Tibial artery (tissue), 4 donors: ENCODE data around the gene PARP1.

Experiments
- DNase-seq, 2 donors: peaks; one replicate each; pipeline ENCODE4 v3.0.0-alpha.2; 2019
- H3K27ac ChIP-seq, 2 donors: fragments of 200-600 bp; sonication (generic) in 1 of 2; 1 replicate in 1 of 2; 2 replicates in 1 of 2; pipeline ENCODE4 v1.5.1; 2018 to 2019; ENCODE audit warnings: mild to moderate bottlenecking in 1 of 2
- H3K27me3 ChIP-seq, 2 donors: fragments of 200-600 bp; sonication (generic) in 1 of 2; one replicate each; pipeline versions ENCODE4 v1.5.1 to v1.6.0; 2016 to 2019
- H3K36me3 ChIP-seq, 3 donors: fragments of 200-600 bp; sonication (generic) in 2 of 3; one replicate each; pipeline ENCODE4 v1.5.1; 2016 to 2019; ENCODE audit warnings: mild to moderate bottlenecking in 2 of 3
- H3K4me1 ChIP-seq, 4 donors: fragments of 200-600 bp; sonication (generic) in 2 of 4; 1 replicate in 3 of 4; 2 replicates in 1 of 4; pipeline ENCODE4 v1.5.1; 2016 to 2019
- H3K4me3 ChIP-seq, 2 donors: fragments of 200-600 bp; sonication (generic) in 1 of 2; 1 replicate in 1 of 2; 2 replicates in 1 of 2; pipeline ENCODE4 v1.5.1; 2018 to 2019; ENCODE audit warnings: mild to moderate bottlenecking in 2 of 2
- H3K9me3 ChIP-seq, 3 donors: fragments of 200-600 bp; sonication (generic) in 1 of 3; one replicate each; pipeline ENCODE4 v1.5.1; 2016 to 2019
- intact Hi-C: fragments of 100-400 bp; cut with DNase I; formaldehyde crosslinking; loops from one replicate; pipeline ENCODE4 v1.15.0; 2023; ENCODE audit warnings: low total_unique reads
- TF ChIP-seq, protein P1 (sequence below), 2 experiments: fragments of 200-600 bp in 1 of 2; fragments of 450-650 bp in 1 of 2; IDR thresholded peaks; one replicate each; pipeline ENCODE4 v1.5.1; 2017 to 2019; ENCODE audit warnings: antibody characterized with exemption in 2 of 2, mild to moderate bottlenecking in 1 of 2, moderate library complexity in 1 of 2

The PARP1 gene

DNA sequence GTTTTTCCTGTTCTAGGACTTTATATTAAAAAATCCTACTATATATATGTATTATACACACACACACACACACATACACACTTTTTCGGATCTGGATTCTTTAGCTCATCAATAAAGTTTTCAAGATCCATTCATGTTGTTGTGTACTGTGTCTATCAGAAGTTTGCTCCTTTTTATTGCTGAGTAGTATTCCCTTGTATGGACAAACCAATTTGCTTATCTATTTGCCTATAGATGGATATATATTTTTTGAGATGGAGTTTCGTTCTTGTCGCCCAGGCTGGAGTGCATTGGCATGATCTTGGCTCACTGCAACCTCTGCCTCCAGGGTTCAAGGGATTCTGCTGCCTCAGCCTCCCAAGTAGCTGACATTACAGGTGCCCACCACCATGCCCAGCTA, 78.7 kb downstream of the PARP1 start:
- H3K36me3 ChIP-seq, result no peaks in the 10 kb centered on the region
- intact Hi-C loops, result no loop called here
- H3K9me3 ChIP-seq, result no peaks in the 10 kb centered on the region
- TF ChIP-seq, protein P1, sequence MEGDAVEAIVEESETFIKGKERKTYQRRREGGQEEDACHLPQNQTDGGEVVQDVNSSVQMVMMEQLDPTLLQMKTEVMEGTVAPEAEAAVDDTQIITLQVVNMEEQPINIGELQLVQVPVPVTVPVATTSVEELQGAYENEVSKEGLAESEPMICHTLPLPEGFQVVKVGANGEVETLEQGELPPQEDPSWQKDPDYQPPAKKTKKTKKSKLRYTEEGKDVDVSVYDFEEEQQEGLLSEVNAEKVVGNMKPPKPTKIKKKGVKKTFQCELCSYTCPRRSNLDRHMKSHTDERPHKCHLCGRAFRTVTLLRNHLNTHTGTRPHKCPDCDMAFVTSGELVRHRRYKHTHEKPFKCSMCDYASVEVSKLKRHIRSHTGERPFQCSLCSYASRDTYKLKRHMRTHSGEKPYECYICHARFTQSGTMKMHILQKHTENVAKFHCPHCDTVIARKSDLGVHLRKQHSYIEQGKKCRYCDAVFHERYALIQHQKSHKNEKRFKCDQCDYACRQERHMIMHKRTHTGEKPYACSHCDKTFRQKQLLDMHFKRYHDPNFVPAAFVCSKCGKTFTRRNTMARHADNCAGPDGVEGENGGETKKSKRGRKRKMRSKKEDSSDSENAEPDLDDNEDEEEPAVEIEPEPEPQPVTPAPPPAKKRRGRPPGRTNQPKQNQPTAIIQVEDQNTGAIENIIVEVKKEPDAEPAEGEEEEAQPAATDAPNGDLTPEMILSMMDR (IDR thresholded peaks at IDR 0.05), result no peak
- H3K27me3 ChIP-seq, result no peaks in the 10 kb centered on the region
- H3K4me1 ChIP-seq, result no peaks in the 10 kb centered on the region
- no peak overlapping the region for H3K27ac ChIP-seq
- DNase-seq, result no peak
- H3K4me3 ChIP-seq, result no peak overlapping the region

DNA sequence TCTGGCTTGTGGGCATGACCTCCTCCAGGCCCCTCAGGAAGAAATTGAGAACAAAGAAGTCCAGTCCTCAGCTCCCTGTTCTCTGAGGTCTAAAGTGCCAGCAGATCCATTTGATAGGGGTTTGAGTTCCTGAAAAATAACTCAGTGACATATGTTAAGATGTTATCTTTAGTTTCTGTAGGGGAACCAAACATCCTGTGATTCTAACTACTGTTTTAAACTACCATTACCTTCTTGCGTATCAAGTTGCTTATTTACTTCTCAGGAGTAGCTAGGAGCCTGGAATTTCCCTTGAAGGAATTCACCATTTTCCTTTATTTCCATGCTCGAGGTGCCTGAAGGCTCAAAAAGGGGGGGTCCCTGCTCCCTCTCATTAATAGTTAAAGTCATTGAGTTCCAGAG, 80.1 kb downstream of the PARP1 start:
- Histone ChIP-seq H3K4me3 (no peak overlapping the region), H3K36me3 (no peaks in the 10 kb centered on the region), H3K9me3 (no peaks in the 10 kb centered on the region), H3K4me1 (no peaks in the 10 kb centered on the region), H3K27ac (no peak overlapping the region), H3K27me3 (no peaks in the 10 kb centered on the region)
- DNase-seq, result no peak
- TF ChIP-seq, protein P1 (IDR thresholded peaks at IDR 0.05), result no peak
- intact Hi-C loops, result no loop called here

DNA sequence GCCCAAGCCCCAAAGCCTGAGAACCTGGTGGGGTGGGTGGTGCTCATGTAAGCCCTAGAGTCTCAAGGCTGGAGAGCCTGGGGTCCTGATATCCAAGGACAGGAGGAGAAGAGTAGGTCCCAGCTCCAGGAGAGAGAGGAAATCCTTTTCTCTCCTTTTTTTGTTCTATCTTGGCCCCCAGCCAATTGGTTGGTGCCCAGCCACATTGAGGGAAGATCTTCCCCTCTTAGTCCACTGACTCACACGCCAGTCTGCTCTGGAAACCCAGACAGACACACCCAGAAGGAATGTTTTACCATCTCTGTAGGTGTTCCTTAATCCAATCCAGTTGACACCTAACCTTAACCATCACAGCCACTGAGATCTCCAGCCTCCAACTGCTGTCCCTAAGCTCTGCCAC, 82.7 kb downstream of the PARP1 start:
- no peak overlapping the region for H3K27ac ChIP-seq
- DNase-seq, result no peak
- TF ChIP-seq, protein P1 (IDR thresholded peaks at IDR 0.05), result no peak
- H3K36me3 ChIP-seq, result no peaks in the 10 kb centered on the region
- peaks cover 0 to 14% of the 10 kb centered on the region in 2 donors for H3K27me3 ChIP-seq
- H3K9me3 ChIP-seq, result no peaks in the 10 kb centered on the region
- H3K4me1 ChIP-seq, result no peaks in the 10 kb centered on the region
- no peak overlapping the region for H3K4me3 ChIP-seq
- intact Hi-C loops, result no loop called here

DNA sequence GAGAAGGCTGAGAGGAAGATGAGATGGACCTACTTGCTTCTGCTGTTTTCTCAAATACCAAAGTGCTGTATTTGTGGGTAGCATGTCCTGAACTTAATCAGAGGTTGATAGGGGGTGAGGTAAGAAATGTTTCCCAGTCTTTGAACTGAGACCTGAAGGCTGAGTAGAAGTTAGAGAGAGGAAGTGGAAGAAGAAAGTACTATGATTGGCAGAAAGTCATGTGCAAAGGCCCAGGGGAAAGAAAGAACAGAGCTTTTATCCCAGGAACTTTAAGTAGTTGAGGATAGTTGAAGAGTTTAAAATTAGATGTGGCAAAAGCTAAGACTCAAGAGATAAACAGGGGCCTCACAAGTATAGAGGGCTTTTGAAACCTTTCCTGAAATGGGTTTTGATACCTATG, 83.4 kb downstream of the PARP1 start:
- H3K27ac ChIP-seq, result no peak overlapping the region
- H3K4me1 ChIP-seq, result no peaks in the 10 kb centered on the region
- no peak overlapping the region for H3K4me3 ChIP-seq
- no peaks in the 10 kb centered on the region for H3K9me3 ChIP-seq
- peaks cover 0 to 14% of the 10 kb centered on the region in 2 donors for H3K27me3 ChIP-seq
- TF ChIP-seq, protein P1 (IDR thresholded peaks at IDR 0.05), result no peak
- intact Hi-C loops, result no loop called here
- H3K36me3 ChIP-seq, result no peaks in the 10 kb centered on the region
- no peak for DNase-seq

DNA sequence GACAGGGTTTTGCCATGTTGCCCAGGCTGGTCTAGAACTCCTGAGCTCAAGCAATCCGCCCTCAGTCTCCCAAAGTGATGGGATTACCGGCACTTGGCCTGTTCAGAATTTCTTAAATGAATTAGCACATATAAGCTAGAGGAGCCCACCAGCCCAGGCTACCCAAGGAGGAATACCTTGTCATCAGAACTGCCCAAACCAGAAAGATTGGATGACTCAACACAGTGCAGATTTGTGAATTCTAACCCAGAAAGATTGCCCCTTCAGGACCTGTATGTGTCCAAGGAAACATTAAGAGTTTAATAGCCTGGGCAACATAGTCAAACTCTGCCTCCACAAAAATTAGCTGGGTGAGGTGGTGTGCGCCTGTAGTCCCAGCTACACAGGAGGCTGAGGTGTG, 84.9 kb downstream of the PARP1 start:
- TF ChIP-seq, protein P1 (IDR thresholded peaks at IDR 0.05), result no peak
- H3K27me3 ChIP-seq, result peaks cover 0 to 21% of the 10 kb centered on the region in 2 donors

DNA sequence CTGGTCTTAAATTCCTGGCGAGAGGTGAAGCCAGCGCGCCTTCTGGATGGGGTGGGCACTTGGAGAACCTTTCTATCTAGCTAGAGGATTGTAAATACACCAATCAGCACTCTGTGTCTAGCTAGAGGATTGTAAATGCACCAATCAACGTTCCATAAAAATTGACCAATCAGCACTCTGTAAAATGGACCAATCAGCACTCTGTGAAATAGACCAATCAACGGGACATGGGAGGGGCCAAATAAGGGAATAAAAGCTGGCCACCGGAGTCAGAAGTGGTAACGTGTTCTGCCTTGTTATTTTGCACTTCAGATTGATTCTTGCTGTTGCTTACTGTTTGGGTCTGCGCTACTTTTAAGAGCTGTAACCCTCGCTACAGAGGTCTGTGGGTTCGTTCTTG, 87.0 kb downstream of the PARP1 start:
- DNase-seq, result no peak
- Histone ChIP-seq H3K9me3 (no peaks in the 10 kb centered on the region), H3K27me3 (peaks cover 0 to 23% of the 10 kb centered on the region in 2 donors), H3K27ac (no peak overlapping the region), H3K36me3 (no peaks in the 10 kb centered on the region), H3K4me1 (no peaks in the 10 kb centered on the region), H3K4me3 (no peak overlapping the region)
- TF ChIP-seq, protein P1 (IDR thresholded peaks at IDR 0.05), result no peak
- intact Hi-C loops, result no loop called here

More for the DNA sequence above, 84.9 kb downstream of the PARP1 start:
- Histone ChIP-seq H3K9me3 (no peaks in the 10 kb centered on the region), H3K4me1 (no peaks in the 10 kb centered on the region), H3K36me3 (no peaks in the 10 kb centered on the region), H3K4me3 (no peak overlapping the region), H3K27ac (no peak overlapping the region)
- DNase-seq, result no peak
- intact Hi-C loops, result no loop called here
